ENCODE results near the gene FHL5.

Gene FHL5

GRCh38 chr6:96645106-96645505 is 82.2 kb downstream of the FHL5 start:
- no peaks in the 10 kb centered on the region for H4K20me1 ChIP-seq
- H3K4me2 ChIP-seq: no peak overlapping the region
- no peaks in the 10 kb centered on the region for H3K27me3 ChIP-seq
- no peak overlapping the region for H3K4me3 ChIP-seq
- H3K4me1 ChIP-seq: peaks cover 24% of the 10 kb centered on the region
- TF ChIP-seq Cebpa-rat (IDR thresholded peaks at IDR 0.05): no peak
- H3K36me3 ChIP-seq: no peaks in the 10 kb centered on the region
- no peak overlapping the region for H3K9ac ChIP-seq
- H3K9me3 ChIP-seq: no peaks in the 10 kb centered on the region
- no peak overlapping the region for H3K27ac ChIP-seq

- Histone ChIP-seq H3K9ac (no peak overlapping the region), H3K36me3 (no peaks in the 10 kb centered on the region), H3K9me3 (0 out of 2 replicates have a peak, but pooled peaks cover 5% of the 10 kb centered on the region), H3K4me1 (peaks cover 52% of the 10 kb centered on the region), H3K4me2 (no peak overlapping the region), H3K27ac (no peak overlapping the region), H3K27me3 (no peaks in the 10 kb centered on the region), H3K4me3 (no peak overlapping the region), H4K20me1 (no peaks in the 10 kb centered on the region)
- no peak for TF ChIP-seq Cebpa-rat (IDR thresholded peaks at IDR 0.05)
Observed at GRCh38 chr6:96649926-96650325, 87.0 kb downstream of the FHL5 start.

- no peaks in the 10 kb centered on the region for H3K27me3 ChIP-seq
- H3K27ac ChIP-seq: no peak overlapping the region
- H4K20me1 ChIP-seq: no peaks in the 10 kb centered on the region
- 0 out of 2 replicates have a peak, but pooled peaks cover 5% of the 10 kb centered on the region for H3K9me3 ChIP-seq
- H3K4me3 ChIP-seq: no peak overlapping the region
- peak overlapping the region; percentile 70 for H3K4me2 ChIP-seq
- no peak overlapping the region for H3K9ac ChIP-seq
- peaks cover 41% of the 10 kb centered on the region for H3K4me1 ChIP-seq
- no peak for TF ChIP-seq Cebpa-rat (IDR thresholded peaks at IDR 0.05)
- no peaks in the 10 kb centered on the region for H3K36me3 ChIP-seq
Observed at GRCh38 chr6:96651816-96652215, 88.9 kb downstream of the FHL5 start.

- H3K4me2 ChIP-seq: peak overlapping the region; percentile 70
- no peak overlapping the region for H3K9ac ChIP-seq
- H3K27me3 ChIP-seq: no peaks in the 10 kb centered on the region
- H4K20me1 ChIP-seq: no peaks in the 10 kb centered on the region
- TF ChIP-seq Cebpa-rat (IDR thresholded peaks at IDR 0.05): no peak
- peaks cover 10% of the 10 kb centered on the region; the same call in 1 of the 2 replicates for H3K9me3 ChIP-seq
- H3K4me1 ChIP-seq: peaks cover 33% of the 10 kb centered on the region
- peak overlapping the region; percentile 35; the same call in 1 of the 2 replicates for H3K27ac ChIP-seq
- H3K36me3 ChIP-seq: no peaks in the 10 kb centered on the region
- H3K4me3 ChIP-seq: no peak overlapping the region
Observed at GRCh38 chr6:96652552-96652951, 89.6 kb downstream of the FHL5 start.

GRCh38 chr6:96653181-96653580 is 90.3 kb downstream of the FHL5 start:
- Histone ChIP-seq H3K27ac (peak overlapping the region; percentile 35; the same call in 1 of the 2 replicates), H3K36me3 (no peaks in the 10 kb centered on the region), H4K20me1 (no peaks in the 10 kb centered on the region), H3K27me3 (no peaks in the 10 kb centered on the region), H3K4me1 (peaks cover 28% of the 10 kb centered on the region), H3K4me2 (peak overlapping the region; percentile 70), H3K9me3 (peaks cover 15% of the 10 kb centered on the region; the same call in 1 of the 2 replicates), H3K4me3 (no peak overlapping the region), H3K9ac (no peak overlapping the region)
- no peak for TF ChIP-seq Cebpa-rat (IDR thresholded peaks at IDR 0.05)

- no peak overlapping the region for H3K27ac ChIP-seq
Observed at GRCh38 chr6:96656567-96656966, 93.6 kb downstream of the FHL5 start.

GRCh38 chr6:96657344-96657743 is 94.4 kb downstream of the FHL5 start:
- Histone ChIP-seq H4K20me1 (no peaks in the 10 kb centered on the region), H3K4me2 (no peak overlapping the region), H3K9ac (no peak overlapping the region), H3K27ac (no peak overlapping the region), H3K4me3 (no peak overlapping the region), H3K27me3 (no peaks in the 10 kb centered on the region), H3K4me1 (peaks cover 20% of the 10 kb centered on the region), H3K9me3 (peaks cover 16% of the 10 kb centered on the region; the same call in 1 of the 2 replicates), H3K36me3 (no peaks in the 10 kb centered on the region)
- TF ChIP-seq Cebpa-rat (IDR thresholded peaks at IDR 0.05): no peak

More at GRCh38 chr6:96656567-96656966, 93.6 kb downstream of the FHL5 start:
- no peak for TF ChIP-seq Cebpa-rat (IDR thresholded peaks at IDR 0.05)
- peaks cover 10% of the 10 kb centered on the region; the same call in 1 of the 2 replicates for H3K9me3 ChIP-seq
- peaks cover 27% of the 10 kb centered on the region for H3K4me1 ChIP-seq
- no peak overlapping the region for H3K4me3 ChIP-seq
- H3K4me2 ChIP-seq: no peak overlapping the region
- H3K36me3 ChIP-seq: no peaks in the 10 kb centered on the region
- H4K20me1 ChIP-seq: no peaks in the 10 kb centered on the region
- H3K9ac ChIP-seq: no peak overlapping the region
- no peaks in the 10 kb centered on the region for H3K27me3 ChIP-seq

- Histone ChIP-seq H3K4me2 (no peak overlapping the region), H4K20me1 (no peaks in the 10 kb centered on the region), H3K9ac (no peak overlapping the region), H3K4me1 (peaks cover under 1% of the 10 kb centered on the region), H3K36me3 (no peaks in the 10 kb centered on the region), H3K27ac (no peak overlapping the region), H3K27me3 (no peaks in the 10 kb centered on the region), H3K4me3 (no peak overlapping the region), H3K9me3 (peaks cover 22% of the 10 kb centered on the region; the same call in 1 of the 2 replicates)
- TF ChIP-seq Cebpa-rat (IDR thresholded peaks at IDR 0.05): no peak
Observed at GRCh38 chr6:96659084-96659845, 96.3 kb downstream of the FHL5 start.
